ENCODE measurements around the gene TLR9.

Gene TLR9

GRCh38 chr3:52246264-52246620 lies 20.8 kb upstream of the TLR9 start:
- DNase-seq = no peak

GRCh38 chr3:52245322-52246263 lies 20.1 kb upstream of the TLR9 start, which contains the start of gene PPM1M:
PPM1M (plus strand) TSS chr3:52245759; CDS start chr3:52245825, 66 bp downstream.
- DNase-seq = no peak

GRCh38 chr3:52243791-52244628 lies 18.6 kb upstream of the TLR9 start:
- no peak for DNase-seq

GRCh38 chr3:52242039-52242438 lies 16.6 kb upstream of the TLR9 start:
- no peak for DNase-seq

GRCh38 chr3:52240886-52241370 lies 15.5 kb upstream of the TLR9 start:
- DNase-seq = no peak

GRCh38 chr3:52240059-52240885 lies 14.8 kb upstream of the TLR9 start:
- no peak for DNase-seq

GRCh38 chr3:52238761-52239701 lies 13.6 kb upstream of the TLR9 start, which contains the start of gene TWF2:
TWF2 (minus strand) TSS chr3:52239158; CDS start chr3:52239016, 142 bp downstream.
- DNase-seq = no peak

- no peak for DNase-seq
Observed at GRCh38 chr3:52238193-52238760, 12.8 kb upstream of the TLR9 start.

GRCh38 chr3:52237657-52238172 lies 12.3 kb upstream of the TLR9 start:
- no peak for DNase-seq

- no peak for DNase-seq
Observed at GRCh38 chr3:52237006-52237656, 11.7 kb upstream of the TLR9 start.

- DNase-seq = no peak
Observed at GRCh38 chr3:52236424-52236886, 11.0 kb upstream of the TLR9 start.

GRCh38 chr3:52234516-52235447 lies 9.3 kb upstream of the TLR9 start:
- no peak for DNase-seq

- DNase-seq = no peak
Observed at GRCh38 chr3:52233968-52234367, 8.5 kb upstream of the TLR9 start.

- DNase-seq = no peak
Observed at GRCh38 chr3:52233108-52233591, 7.7 kb upstream of the TLR9 start.

- no peak for DNase-seq
Observed at GRCh38 chr3:52232279-52233107, 7.0 kb upstream of the TLR9 start.

GRCh38 chr3:52231502-52232278 lies 6.2 kb upstream of the TLR9 start:
- no peak for DNase-seq
